ENCODE data around the gene DOCK11.
A peak's percentile ranks its signal among the peaks of the same experiment; 100 is the strongest.
"Not testable (repeated sequence)": the region's sequence is repeated elsewhere in the genome, so short reads cannot be mapped to it uniquely, and the experiment has no call there.

Gene DOCK11

DNA sequence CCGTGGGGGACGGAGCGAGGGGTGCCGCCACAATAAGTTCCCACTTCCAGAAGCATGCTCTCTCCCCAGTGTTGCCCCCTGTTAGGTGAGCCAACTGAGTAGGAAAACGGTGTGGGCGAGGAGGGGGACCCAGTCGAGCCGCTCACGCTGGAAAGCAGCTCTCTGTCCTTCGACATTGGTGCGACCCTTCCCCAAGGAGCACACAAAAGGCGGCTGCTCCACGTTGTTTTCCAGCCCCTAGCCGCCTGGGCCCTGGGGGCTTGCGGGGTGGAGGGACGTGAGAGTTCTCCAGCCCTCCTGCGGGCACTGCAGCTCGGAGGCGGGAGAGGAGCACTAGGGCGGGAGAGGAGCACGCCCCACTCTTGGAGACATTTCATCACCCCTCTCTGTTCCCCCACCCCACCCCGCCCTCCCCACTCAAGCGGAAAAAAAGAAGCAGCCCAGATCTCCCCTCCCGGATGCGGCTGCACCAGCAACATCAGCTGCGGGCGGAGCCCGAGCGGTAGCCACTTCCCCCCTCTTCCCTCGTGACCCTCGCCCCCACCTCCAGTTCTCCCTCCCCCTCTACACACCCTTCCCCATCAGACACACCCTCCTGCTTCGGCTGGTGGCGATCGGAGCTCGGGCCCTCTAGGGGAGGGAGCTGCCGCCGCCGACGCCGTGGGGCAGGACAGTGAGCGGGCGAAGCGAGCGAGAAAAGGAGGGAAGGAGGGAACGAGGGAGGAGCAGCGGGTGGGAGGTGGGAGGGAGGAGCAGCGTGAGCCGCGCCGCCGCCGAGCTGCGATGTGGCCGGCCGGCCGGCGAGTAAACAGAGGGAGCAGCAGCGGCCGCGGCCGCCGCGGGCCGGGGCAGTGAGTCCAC is at the start of gene DOCK11:
Gene DOCK11 (plus strand): TSS at position 755 of the 861 bp plus-strand sequence. CDS start 157 bp downstream, outside the sequence.
- peak; percentile 54 to 77 (median 72) for DNase-seq

DNA sequence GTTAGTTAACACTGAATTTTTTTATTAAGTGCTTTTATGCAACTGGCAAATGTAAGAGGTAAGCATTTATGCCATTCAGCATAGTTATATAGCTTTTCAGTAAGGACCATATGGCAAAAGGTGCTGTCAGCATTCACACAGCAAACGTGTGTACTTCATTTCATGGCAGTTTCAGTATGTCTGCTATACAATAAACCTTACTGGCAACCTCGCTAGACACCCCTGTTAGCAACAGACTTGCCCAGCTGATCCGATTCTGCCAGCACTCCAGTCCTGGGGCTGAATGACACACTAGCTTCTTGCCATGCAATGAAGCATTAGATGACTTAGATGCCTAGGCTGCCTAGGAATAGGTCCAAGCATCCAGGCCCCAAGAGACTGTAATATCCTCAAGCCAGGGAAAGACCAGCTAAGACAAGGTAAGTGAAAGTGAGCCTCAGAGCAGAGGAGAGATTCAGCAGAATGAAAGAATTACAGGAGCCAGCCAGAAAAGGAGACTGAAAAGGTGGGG is 47.3 kb upstream of the DOCK11 start:
- DNase-seq, result no peak

DNA sequence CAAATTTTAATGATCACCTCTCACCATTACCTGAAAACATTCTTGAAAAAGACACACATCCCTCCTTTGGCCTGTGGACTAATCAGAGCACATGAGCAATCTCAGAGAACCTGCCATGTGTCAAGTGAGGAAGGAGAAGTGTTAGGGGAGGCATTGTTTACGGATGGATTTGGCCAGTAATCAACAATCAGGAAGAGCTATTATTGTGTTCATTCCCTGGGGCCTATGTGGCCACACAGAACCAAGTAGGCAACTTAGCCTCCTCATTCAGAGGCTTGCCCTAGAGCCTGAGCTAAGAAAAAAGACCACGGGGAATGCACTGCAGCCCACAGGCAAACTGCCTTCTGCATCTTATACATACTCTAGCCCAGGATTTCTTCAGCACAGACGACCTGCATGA is 40.6 kb upstream of the DOCK11 start:
- no peak for DNase-seq

DNA sequence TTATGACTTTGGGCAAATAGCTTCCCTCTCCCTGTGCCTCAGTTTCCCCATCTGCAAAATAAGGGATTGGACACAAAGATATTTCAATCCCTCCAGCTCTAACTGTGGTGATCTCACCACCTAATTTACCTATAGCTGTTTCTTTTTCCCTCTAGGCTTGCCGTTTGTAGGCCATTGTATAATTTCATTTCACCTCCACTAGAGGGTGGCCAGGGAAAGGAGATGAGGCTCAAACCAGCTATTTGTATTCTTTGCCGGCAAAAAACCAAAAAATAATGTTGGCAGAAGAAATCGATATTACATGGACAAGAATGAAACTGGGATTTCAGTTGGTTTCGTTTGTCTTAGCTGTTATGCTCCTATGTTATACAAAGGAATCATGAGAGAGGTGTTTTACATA is 36.1 kb upstream of the DOCK11 start:
- DNase-seq, result peak in 3 of 6 experiments; percentile 7 to 51 (median 46)

DNA sequence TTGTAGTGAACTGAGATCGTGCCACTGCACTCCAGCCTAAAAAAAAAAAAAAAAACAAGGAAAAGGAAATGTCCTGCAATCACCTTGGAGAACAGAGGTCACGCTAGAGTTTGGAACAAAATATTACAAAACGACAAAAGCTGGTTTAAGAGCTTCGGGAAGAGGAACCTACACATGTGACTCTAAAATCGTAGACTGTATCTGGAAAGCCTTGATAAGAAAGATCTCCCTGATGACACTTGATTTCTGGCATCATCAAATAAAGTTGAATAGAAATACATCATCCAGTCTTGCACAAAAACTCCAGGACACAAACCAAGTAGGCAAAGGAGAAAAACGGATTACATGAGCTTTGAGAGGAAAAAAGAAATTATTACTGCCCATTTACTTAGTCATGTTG is 31.1 kb upstream of the DOCK11 start:
- DNase-seq, result no peak

DNA sequence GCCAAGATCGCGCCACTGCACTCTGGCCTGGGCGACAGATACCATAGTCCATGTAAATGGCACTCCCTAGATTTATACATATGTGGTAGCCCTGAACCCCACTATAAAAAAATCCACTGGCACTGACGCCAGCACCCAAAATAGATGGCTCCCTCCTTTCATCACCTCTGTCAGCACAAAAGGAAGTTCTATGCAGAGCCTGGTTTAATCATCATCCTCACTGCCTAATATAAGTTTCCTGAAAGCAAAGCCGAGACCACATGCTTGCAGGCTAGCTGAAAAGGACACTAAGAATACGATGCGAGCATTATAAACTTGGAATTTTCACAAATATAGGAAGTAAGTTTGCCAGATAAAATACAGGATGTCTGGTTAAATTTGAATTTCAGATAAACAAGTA is 27.5 kb upstream of the DOCK11 start:
- no peak for DNase-seq

DNA sequence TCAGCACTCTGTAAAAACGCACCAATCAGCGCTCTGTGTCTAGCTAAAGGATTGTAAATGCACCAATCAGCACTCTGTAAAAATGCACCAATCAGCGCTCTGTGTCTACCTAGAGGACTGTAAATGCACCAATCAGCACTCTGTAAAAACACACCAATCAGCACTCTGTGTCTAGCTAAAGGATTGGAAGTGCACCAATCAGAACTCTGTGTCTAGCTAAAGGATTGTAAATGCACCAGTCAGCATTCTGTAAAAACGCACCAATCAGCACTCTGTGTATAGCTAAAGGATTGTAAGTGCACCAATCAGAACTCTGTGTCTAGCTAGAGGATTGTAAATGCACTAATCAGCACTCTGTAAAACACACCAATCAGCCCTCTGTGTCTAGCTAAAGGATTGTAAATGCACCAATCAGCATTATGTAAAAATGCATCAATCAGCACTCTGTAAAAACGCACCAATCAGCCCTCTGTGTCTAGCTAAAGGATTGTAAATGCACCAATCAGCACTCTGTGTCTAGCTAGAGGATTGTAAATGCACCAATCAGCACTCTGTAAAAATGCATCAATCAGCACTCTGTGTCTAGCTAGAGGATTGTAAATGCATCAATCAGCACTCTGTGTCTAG is 24.8 kb upstream of the DOCK11 start:
- not testable (repeated sequence) for DNase-seq

DNA sequence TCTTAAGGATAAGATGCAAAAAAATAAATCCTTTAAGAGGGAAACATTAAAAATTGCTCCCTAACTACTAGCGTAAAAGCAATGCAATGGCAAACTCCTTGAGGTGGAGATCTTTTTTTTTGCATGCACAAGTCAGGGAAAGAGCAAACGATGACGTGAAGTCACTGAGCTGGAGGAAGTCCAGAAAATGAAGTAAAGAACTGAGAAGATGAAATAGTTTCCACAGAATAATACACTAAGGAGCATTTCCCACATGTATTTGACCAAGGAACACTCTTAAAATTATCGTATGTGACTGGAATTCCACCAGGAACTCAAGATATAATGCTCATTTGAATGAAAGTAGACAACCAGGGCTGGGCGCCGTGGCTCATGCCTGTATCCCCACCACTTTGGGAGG is 21.0 kb upstream of the DOCK11 start:
- DNase-seq, result no peak

DNA sequence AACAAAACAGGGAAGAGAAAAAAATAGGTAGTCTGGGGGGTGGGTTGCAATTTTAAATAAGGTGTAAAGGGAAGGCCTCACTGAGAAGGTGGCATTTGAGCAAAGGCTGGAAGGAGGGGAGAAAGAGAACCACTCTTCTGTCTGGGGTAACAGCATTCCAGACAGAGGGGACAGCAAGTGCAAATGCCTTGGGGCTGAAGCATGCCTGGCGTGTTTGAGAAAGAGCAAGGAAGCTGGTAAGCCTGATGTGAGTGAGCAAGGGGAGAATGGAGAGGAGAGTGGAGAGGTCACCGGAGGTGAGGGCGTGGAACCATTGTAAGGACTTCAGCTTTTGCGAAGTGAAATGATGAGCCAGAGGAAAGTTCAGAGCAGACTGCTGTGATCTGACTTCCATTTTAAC is 19.7 kb upstream of the DOCK11 start:
- no peak for DNase-seq

DNA sequence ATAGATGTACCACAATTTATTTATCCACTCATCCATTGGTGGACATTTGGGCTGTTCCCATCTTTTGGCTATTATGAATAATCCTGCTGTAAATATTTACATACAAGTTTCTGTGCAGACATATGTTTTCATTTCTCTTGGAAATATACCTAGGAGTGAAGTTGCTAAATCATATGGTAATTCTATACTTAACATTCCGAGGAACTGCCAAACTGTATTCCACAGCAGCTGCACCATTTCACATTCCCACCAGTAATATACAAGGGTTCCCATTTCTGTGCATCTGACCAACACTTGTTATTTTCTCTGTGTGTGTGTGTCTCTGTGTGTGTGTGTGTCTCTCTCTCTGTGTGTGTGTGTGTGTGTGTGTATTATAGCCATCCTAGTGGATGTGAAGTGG is 15.4 kb upstream of the DOCK11 start:
- DNase-seq, result no peak

DNA sequence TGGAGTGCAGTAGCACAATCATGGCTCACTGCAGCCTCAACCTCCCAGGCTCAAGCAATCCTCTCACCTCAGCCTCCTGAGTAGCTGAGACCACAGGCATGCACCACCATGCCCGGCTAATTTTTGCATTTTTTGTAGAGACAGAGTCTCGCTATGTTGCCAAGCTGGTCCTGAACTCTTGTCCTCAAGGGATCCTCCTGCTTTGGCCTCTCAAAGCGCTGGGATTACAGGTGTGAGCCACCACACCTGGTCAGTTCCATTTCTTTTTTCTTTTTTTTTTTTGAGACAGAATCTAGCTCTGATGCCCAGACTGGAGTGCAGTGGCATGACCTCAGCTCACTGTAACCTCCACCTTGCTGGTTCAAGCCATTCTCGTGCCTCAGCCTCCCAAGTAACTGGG is 13.2 kb upstream of the DOCK11 start:
- not testable (repeated sequence) for DNase-seq

DNA sequence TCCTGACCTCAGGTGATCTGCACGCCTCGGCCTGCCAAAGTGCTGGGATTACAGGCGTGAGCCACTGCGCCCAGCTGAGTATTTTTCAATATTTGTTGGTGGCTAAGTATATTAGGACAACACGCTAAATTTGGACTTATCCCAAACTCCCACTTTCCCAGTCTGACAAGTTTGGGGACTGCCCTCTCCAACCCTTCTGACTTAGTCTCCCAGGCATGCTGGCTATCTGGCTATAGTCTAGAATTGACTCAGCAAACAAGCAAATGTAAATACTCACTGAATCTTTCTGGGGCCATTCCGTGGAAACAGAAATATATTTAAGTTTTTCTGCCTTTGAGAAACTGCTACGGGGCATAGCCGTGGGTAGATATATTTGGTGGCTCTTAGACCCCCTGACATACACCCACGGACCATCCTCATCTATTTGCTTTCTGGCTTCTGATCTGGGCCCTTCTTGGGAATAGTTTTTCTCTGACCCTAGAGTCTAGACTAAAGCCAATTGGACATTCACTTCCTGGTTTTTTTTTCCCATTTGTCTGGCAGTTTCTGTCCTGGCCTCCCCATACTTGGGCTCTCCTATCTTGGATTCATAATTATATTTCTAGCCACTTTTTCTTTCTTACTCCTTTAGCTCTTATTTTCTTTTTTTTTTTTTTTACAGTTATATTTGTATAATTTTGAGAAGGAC is 11.3 kb upstream of the DOCK11 start:
- no peak for DNase-seq

DNA sequence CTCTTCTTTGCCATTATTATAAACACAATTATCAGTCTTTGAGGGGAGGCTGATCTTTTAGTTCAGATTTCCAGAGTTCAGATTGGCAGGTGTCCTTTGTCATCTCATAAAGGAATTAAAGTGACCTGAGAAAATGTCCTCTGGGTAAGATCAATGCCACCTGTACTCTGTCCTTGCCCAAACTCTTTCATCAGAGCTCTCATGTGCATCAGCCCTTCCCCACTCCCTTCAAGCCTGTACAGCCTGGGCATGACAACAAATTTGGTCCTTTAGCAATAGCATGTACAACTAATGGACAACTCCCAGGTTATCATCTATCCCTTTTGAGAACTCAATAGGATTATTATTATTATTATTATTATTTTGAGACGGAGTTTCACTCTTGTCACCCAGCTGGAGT is 8.9 kb upstream of the DOCK11 start:
- DNase-seq, result not testable (repeated sequence)

DNA sequence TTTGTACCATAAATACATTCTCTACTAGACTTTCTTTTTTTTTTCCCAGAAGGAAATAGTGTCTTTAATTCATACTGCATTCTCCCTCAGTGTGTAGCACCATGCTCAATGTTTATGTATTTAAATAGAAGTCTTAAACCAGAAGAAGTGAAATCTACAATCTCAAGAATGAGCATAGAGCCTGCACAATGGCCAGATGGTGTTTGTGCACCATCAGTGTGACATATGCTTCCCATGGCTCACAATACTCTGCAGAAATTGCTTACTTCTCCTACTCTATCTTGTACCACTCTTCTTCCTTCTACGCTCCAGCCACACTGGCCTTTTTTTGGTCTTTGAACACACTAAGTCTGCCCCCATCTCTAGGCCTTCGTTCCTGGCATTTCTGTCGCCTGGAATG is 2.6 kb upstream of the DOCK11 start:
- no peak for DNase-seq

DNA sequence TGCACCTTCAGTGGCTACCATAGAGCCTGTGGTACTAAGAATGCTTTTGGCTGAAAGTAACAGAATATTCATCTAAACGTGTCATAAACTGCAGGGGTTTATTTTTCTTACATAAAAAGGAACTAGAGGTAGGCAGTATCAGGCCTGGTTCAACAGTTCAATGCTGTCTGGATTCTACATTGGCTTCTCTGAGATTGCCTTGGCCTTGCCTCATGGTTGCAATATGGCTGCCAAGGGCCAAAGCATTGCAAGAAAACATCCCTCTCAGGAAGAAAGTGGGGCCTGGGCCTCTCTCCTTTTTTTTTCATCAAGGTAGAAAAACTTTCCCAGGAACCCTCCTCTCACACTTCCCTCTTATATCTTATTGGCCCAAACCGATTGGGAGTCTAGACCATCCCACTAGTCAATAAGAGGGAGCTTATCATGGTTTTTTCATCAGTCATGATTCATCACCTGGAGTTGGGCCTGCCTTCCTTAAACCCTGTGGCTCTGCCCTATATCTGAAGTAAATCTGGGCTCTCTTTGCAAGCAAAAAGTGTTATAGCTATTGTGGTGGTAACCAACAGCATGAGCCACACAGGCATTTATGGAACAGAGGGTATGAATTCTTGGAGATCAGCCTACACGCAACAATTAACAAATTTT is 1.8 kb upstream of the DOCK11 start:
- DNase-seq, result no peak

DNA sequence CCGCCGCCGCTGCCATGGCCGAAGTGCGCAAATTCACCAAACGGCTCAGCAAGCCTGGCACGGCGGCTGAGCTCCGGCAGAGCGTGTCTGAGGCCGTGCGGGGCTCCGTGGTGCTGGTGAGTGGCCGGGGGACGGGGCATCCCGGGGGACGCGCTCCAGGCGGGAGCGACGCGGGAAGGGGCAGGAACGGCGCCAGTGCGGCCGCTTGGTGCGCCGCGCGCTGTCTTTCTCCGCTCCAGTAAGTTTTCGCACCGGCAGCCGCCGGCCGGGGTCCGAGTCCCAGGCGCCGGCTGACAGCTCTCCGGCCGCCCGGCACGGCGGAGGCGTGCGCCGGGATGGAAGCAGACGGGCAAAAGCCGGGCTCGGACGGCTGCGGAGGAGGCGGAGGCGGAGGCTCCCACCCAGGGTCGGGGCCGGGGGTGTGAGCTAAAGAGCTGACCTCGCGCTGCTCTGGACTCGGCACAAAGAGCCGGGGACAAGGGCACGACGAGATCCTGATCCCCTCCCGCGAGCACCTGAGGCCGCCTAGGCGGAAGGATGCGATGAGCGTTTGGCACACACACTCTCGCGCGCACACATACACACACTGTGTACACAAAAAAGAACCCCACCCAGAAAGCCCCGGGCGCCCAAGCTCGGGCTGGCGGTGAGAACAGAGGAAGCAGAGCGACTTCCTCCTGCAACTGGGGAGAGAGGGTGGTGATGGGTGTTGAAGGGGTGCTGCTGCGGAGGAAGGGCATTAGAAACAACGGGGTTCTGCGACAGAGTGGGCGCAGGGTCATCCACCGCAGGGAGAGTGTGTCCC is 545 bp downstream of the DOCK11 start:
- peak; percentile 59 to 82 (median 74) for DNase-seq

DNA sequence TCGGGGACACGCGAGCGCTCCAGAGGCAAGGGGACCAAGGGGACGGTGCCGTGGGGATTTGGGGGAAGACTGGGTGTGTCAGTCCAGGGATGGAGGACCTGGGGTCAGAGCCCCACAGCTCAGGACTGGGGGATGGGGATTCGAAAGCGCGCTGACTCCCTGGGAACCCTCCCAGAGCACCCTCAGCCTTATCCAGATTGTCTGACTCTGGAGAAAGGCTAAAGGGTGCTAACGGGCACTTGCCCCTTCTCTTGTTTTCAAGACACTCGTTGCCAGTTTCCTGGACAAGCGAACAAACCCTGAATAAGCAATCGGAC is 1.1 kb downstream of the DOCK11 start:
- DNase-seq, result no peak

DNA sequence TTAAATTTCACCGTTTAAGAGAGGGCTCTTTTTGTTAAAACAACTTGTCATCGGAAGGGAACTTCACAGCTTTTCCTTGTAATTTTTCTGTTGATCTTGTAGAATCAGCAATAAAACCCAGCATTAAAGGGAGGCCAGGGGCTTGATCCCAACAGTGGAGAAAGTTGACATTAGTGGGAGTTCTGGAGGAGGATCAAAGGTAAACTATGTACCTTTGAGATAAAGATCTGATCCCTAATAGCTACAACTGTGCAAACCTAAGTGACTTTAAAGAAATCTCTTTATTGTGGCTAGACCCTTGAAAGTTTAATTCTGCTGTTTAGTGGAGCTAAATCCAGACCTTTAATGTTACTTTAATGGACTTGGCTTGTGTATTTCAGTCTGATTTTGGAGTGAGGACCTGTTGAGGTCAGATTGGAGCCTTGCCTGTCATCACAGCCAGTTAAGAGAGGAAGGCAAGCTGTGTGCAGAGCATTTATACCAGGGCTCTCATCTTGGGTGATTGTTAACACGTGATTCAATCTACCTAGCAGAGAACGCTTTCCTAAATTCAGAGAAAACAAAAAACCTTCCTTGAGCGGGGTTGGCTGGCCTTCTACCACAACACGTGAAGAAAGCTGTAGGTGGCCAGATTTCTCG is 1.7 kb downstream of the DOCK11 start:
- peak in 5 of 6 experiments; percentile 8 to 48 (median 27) for DNase-seq

DNA sequence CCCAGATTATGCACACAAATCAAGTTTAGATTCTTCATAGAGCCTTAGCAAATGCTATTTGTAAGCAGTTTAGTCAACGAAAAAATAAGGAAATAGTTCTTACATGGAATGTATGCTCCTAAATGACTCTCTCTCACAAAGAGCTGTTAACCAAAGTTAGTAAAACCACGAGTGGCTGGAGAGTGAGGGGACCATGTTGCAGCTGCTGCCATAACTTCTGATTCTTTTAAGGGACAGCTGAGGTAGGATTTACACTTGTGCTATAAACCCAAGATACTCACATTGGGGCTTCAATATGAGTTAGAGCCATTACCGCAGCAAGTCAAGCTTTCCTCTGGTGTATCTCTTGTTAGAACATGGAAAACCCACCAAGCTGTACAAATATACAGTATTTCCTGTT is 2.7 kb downstream of the DOCK11 start:
- no peak for DNase-seq

DNA sequence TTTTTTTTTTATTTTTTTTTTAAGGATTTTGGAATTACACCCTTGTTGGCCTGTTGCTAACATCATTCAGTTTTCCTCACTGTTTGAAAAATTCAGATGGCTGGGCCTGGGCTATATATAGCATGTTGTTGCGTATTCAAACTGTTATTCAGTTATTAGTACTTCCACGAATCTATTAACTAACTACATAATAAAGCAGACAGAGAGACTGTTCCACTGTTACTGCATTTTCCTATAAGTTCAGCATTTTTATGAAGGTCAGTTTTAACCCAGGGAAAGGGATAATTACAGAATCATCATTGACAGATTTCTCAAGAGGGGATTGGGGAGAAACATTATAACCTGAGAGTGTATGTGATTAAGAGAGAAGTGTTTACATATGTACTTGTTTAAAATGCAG is 3.1 kb downstream of the DOCK11 start:
- DNase-seq, result no peak

DNA sequence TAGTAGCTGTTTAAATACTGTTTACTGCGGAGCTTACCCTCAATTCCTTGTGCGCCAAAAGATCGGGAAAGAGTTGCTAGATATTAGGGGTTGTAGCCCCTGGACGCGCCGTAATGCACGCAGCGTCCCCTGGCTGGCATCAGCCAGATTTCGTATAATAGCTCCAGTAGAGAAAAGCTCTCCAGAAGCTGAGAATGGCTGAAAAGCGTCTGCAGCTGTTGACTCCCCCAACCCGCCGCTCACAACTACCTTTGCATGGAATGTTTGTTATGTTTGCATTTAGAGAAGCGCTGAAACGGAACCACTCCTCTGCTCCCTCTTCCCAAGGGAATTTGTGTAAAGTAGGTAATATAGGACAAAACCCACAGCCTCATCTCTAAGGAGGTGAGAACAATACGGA is 3.7 kb downstream of the DOCK11 start:
- DNase-seq, result no peak
